Endodermal cell (in vitro differentiated cells): ENCODE measurements around the gene RPEL1. TPM values are rescaled to one million over a fixed set of nuclear protein-coding genes. Genes with fewer than 3 reads are reported as not detected.

ENCODE experiments used
- DNase-seq: peaks from one replicate; pipeline ENCODE4 v3.0.0-alpha.2; 2017
- H3K27ac ChIP-seq: 2 replicates; pipeline ENCODE4 v1.5.1; 2013; ENCODE audit warnings: mild to moderate bottlenecking, low read depth, low read length, moderate library complexity
- H3K27me3 ChIP-seq: 2 replicates; pipeline ENCODE4 v1.6.1; 2013; ENCODE audit warnings: mild to moderate bottlenecking, low read length, moderate library complexity; ENCODE audit not compliant: insufficient read depth, control insufficient read depth, poor library complexity, severe bottlenecking
- H3K36me3 ChIP-seq: 2 replicates; pipeline ENCODE4 v1.7.0; 2013; ENCODE audit warnings: mild to moderate bottlenecking, low read length, moderate library complexity; ENCODE audit not compliant: control insufficient read depth, insufficient read depth
- H3K4me1 ChIP-seq: one replicate; pipeline ENCODE4 v1.7.0; 2013; ENCODE audit warnings: low read length; ENCODE audit not compliant: control insufficient read depth, insufficient read depth
- H3K4me3 ChIP-seq: 2 replicates; pipeline ENCODE4 v1.5.1; 2013; ENCODE audit warnings: mild to moderate bottlenecking, low read length, moderate library complexity
- H3K9ac ChIP-seq: 2 replicates; pipeline ENCODE4 v1.6.1; 2013; ENCODE audit warnings: mild to moderate bottlenecking, low read length, moderate library complexity; ENCODE audit not compliant: poor library complexity, severe bottlenecking; ENCODE audit errors: extremely low read depth
- H3K9me3 ChIP-seq: 2 replicates; pipeline ENCODE4 v1.6.1; 2013; ENCODE audit warnings: mild to moderate bottlenecking, low read length, moderate library complexity; ENCODE audit not compliant: control insufficient read depth
- H3K27ac Mint-ChIP-seq: 2 replicates; pipeline ENCODE4 v1.8.0; 2020; ENCODE audit warnings: mixed read lengths
- H3K27me3 Mint-ChIP-seq: 2 replicates; pipeline ENCODE4 v1.8.0; 2021; ENCODE audit warnings: mild to moderate bottlenecking, mixed read lengths; ENCODE audit not compliant: insufficient read depth
- H3K36me3 Mint-ChIP-seq: 2 replicates; pipeline ENCODE4 v1.8.0; 2020; ENCODE audit warnings: low read depth, mixed read lengths
- H3K4me1 Mint-ChIP-seq: 2 replicates; pipeline ENCODE4 v1.8.0; 2020; ENCODE audit warnings: mixed read lengths
- H3K4me3 Mint-ChIP-seq: 2 replicates; pipeline ENCODE4 v1.8.0; 2020; ENCODE audit warnings: mild to moderate bottlenecking, moderate library complexity, mixed read lengths
- H3K9me3 Mint-ChIP-seq: 2 replicates; pipeline ENCODE4 v1.8.0; 2020; ENCODE audit warnings: mild to moderate bottlenecking, mixed read lengths
- WGBS, 2 experiments: methylation state at CpG; one replicate each; pipeline versions ENCODE4 v1.1.5 to v1.1.7; 2013; ENCODE audit warnings: missing lambda C conversion rate in 2 of 2, mixed read lengths in 1 of 2; ENCODE audit not compliant: insufficient coverage in 1 of 2, insufficient read length in 1 of 2; 5-methylcytosine and 5-hydroxymethylcytosine counted together
- total RNA-seq, 2 donors: library from RNA; stranded (reverse); fragmentation: NEBNext Ultra II Directional in 1 of 2; extraction: Animal tissue kit (Norgen Biotek cat#: 25700) in 1 of 2; gene quantifications; 2 replicates in 1 of 2; 3 replicates in 1 of 2; pipeline ENCODE4 v1.2.1, GENCODE V29; 2021
- TF ChIP-seq, protein P1 (sequence below): fragments of 200-600 bp; sonication (generic); conservative IDR thresholded peaks from 2 replicates; pipeline ENCODE4 v1.5.0; 2021; ENCODE audit warnings: antibody characterized with exemption, mild to moderate bottlenecking

RPEL1 gene
- total RNA-seq, 2 donors from 2014 or later: not detected

DNA sequence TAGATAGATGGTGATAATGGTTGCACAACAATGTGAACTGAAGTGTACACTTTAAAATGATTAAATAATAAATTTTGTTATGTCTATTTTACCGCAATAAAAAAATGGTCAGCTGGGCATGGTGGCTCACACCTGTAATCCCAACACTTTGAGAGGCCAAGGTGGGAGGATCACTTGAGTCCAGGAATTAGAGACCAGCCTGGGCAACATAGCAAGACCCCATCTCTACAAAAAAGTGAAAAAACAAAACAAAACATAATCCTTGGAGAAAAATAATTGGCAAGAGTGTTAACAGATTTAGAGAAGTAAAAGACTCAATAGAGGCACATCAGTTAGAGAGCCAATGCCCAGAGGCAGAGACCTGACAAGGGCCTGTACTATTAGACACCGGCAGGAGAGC is 9.9 kb upstream of the RPEL1 start:
- TF ChIP-seq, protein P1, sequence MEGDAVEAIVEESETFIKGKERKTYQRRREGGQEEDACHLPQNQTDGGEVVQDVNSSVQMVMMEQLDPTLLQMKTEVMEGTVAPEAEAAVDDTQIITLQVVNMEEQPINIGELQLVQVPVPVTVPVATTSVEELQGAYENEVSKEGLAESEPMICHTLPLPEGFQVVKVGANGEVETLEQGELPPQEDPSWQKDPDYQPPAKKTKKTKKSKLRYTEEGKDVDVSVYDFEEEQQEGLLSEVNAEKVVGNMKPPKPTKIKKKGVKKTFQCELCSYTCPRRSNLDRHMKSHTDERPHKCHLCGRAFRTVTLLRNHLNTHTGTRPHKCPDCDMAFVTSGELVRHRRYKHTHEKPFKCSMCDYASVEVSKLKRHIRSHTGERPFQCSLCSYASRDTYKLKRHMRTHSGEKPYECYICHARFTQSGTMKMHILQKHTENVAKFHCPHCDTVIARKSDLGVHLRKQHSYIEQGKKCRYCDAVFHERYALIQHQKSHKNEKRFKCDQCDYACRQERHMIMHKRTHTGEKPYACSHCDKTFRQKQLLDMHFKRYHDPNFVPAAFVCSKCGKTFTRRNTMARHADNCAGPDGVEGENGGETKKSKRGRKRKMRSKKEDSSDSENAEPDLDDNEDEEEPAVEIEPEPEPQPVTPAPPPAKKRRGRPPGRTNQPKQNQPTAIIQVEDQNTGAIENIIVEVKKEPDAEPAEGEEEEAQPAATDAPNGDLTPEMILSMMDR: no peak
- H3K27me3 ChIP-seq: no peaks in the 10 kb centered on the region
- no peak for DNase-seq
- Mint-ChIP-seq H3K9me3 (peaks cover 3% of the 10 kb centered on the region), H3K4me1 (peaks cover 25% of the 10 kb centered on the region), H3K27ac (no peak overlapping the region), H3K27me3 (no peaks in the 10 kb centered on the region), H3K36me3 (no peaks in the 10 kb centered on the region), H3K4me3 (no peak overlapping the region)
- H3K9ac ChIP-seq: no peak overlapping the region
- H3K36me3 ChIP-seq: no peaks in the 10 kb centered on the region
- WGBS, 2 experiments: 98 to 100% methylated on average over 2 of the region's 2 CpGs
- no peaks in the 10 kb centered on the region for H3K9me3 ChIP-seq
- no peak overlapping the region for H3K4me3 ChIP-seq
- peaks cover 4% of the 10 kb centered on the region for H3K4me1 ChIP-seq
- H3K27ac ChIP-seq: no peak overlapping the region

DNA sequence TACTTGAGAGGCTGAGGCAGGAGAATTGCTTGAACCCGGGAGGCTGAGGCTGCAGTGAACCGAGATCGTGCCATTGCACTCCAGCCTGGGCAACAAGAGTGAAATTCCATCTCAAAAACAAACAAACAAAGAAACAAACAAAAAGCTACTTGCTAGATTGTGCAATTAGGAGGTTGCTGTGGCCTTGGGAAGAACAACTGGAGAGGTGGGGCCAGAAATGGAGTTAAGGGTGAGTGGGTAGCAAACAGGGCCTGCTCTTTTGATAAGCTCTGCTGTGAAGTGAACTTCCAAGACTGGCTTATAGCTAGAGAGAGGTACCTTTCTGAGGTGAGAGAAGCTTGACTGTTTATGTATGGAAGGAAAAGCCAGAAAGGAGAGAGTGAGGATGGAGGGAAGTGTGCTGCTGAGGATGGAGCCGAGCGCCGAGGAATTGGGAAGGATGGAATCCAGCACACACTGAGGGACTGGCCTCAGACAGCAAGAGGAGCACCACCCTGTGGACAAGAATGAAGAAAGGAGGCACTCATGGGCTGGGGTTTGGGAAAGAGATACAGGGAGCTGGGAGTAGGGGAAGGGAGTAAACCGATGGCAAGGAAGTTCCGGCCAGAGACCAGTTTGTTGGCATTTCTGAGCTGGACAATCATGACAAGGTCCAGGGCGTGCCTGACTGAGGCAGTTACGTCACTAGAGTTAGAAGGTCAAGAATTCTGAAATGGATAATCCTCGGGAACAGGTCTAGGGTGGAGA is 7.0 kb upstream of the RPEL1 start:
- Histone ChIP-seq H3K4me3 (no peak overlapping the region), H3K9me3 (no peaks in the 10 kb centered on the region), H3K27ac (no peak overlapping the region), H3K4me1 (no peaks in the 10 kb centered on the region), H3K9ac (no peak overlapping the region), H3K27me3 (no peaks in the 10 kb centered on the region), H3K36me3 (no peaks in the 10 kb centered on the region)
- TF ChIP-seq, protein P1: peak; percentile 77
- H3K27me3 Mint-ChIP-seq: no peaks in the 10 kb centered on the region
- DNase-seq: peak; percentile 84
- 83 to 85% methylated on average over 11 of the region's 11 CpGs for WGBS, 2 experiments
- no peak overlapping the region for H3K27ac Mint-ChIP-seq
- H3K36me3 Mint-ChIP-seq: no peaks in the 10 kb centered on the region
- peaks cover 24% of the 10 kb centered on the region for H3K4me1 Mint-ChIP-seq
- no peak overlapping the region for H3K4me3 Mint-ChIP-seq
- H3K9me3 Mint-ChIP-seq: peaks cover 3% of the 10 kb centered on the region

DNA sequence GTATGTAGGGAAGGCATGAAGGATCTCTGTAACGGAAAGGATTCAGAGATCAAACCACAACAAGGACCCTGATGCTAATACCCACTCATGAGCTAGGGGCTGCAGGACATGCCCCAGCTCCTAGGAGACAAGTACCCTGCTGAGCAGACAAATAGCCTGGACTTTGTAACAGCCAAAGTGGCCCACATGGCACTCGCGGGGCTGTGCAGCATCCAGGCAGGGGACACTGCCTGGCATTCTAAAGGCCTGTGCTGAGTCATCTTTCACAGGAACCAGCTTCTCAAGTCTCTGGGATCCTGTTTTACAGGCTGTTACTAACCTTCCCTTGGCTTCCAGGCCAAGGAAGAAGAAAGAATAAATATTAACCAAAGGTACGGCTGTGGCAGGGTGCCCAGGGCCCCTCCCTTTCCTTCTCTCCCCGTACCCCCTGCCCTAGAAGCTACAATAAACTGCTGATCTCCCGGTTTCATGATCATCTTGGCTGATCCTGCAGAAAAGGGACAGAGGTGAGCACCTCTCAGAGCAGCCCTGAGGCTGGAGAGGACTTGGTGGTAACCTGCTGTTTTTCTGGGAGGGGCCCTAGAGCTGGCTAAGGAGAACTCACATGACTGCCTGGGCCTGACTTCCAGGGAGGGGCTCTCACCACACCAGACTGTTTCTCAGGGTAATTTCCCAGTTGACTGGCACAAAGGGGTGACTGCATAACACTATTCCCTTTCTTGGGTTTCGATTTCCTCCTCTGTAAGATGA is 4.2 kb upstream of the RPEL1 start:
- Mint-ChIP-seq H3K36me3 (no peaks in the 10 kb centered on the region), H3K9me3 (no peaks in the 10 kb centered on the region), H3K4me3 (no peak overlapping the region), H3K27ac (peak overlapping the region; percentile 54), H3K4me1 (peaks cover 26% of the 10 kb centered on the region), H3K27me3 (no peaks in the 10 kb centered on the region)
- H3K27ac ChIP-seq: no peak overlapping the region
- 74 to 75% methylated on average over 5 to 7 of the region's 7 CpGs for WGBS, 2 experiments
- no peak overlapping the region for H3K9ac ChIP-seq
- peak; percentile 73 for DNase-seq
- H3K27me3 ChIP-seq: no peaks in the 10 kb centered on the region
- H3K4me3 ChIP-seq: no peak overlapping the region
- no peaks in the 10 kb centered on the region for H3K4me1 ChIP-seq
- TF ChIP-seq, protein P1: no peak
- H3K36me3 ChIP-seq: no peaks in the 10 kb centered on the region
- no peaks in the 10 kb centered on the region for H3K9me3 ChIP-seq
